OCI-LY7 (cell line): Measurements from ENCODE around the gene HIGD1C. TPM values are rescaled to one million over a fixed set of nuclear protein-coding genes. Genes with fewer than 3 reads are reported as not detected.

Experiments
- BruUV-seq: library from RNA; stranded (reverse); fragments of 400-500 nt; replicated peaks from 2 replicates; lab custom pipeline; 2021; lab: Mats Ljungman, UMichigan
- CTCF ChIA-PET: fragments of 300-600 bp; sonication (Branson Sonifier 250); formaldehyde crosslinking; loops from one replicate; lab custom pipeline; 2022; ENCODE audit warnings: antibody characterized with exemption; ENCODE audit not compliant: unreplicated experiment; lab: Charles Lee
- POLR2A ChIA-PET: fragments of 300-600 bp; sonication (Branson Sonifier 250); formaldehyde crosslinking; loops from one replicate; lab custom pipeline; 2022; ENCODE audit warnings: antibody characterized with exemption; lab: Charles Lee
- DNase-seq: peaks from one replicate; pipeline ENCODE4 v3.0.0-alpha.2; 2015; ENCODE audit warnings: low spot score
- H2AFZ ChIP-seq: fragments of 200-600 bp; sonication (generic), shearing (Covaris generic); 2 replicates; pipeline ENCODE4 v1.6.1; 2014; ENCODE audit warnings: mild to moderate bottlenecking, antibody characterized with exemption, low read length, moderate library complexity
- H3K27ac ChIP-seq: fragments of 200-600 bp; sonication (generic); 2 replicates; pipeline ENCODE4 v1.5.1; 2014; ENCODE audit warnings: mixed run types, low read depth, mild to moderate bottlenecking, moderate library complexity, low read length, inconsistent platforms; ENCODE audit not compliant: poor library complexity, severe bottlenecking
- H3K36me3 ChIP-seq: fragments of 200-600 bp; sonication (generic); 2 replicates; pipeline ENCODE4 v1.6.1; 2014; ENCODE audit warnings: mild to moderate bottlenecking, antibody characterized with exemption, low read length, moderate library complexity, mixed read lengths; ENCODE audit not compliant: insufficient read depth
- H3K4me1 ChIP-seq: fragments of 200-600 bp; sonication (generic); 2 replicates; pipeline ENCODE4 v1.5.1; 2014; ENCODE audit warnings: mild to moderate bottlenecking, low read length; ENCODE audit not compliant: insufficient read depth, poor library complexity, severe bottlenecking
- H3K4me2 ChIP-seq: fragments of 200-600 bp; sonication (generic); 2 replicates; pipeline ENCODE4 v1.6.1; 2014; ENCODE audit warnings: mild to moderate bottlenecking, low read length
- H3K4me3 ChIP-seq: fragments of 200-600 bp; sonication (generic); 2 replicates; pipeline ENCODE4 v1.5.1; 2014; ENCODE audit warnings: mild to moderate bottlenecking, low read depth, low read length; ENCODE audit not compliant: poor library complexity, severe bottlenecking
- H3K79me2 ChIP-seq: fragments of 200-600 bp; sonication (generic); 2 replicates; pipeline ENCODE4 v1.6.1; 2016; ENCODE audit warnings: low read depth, mild to moderate bottlenecking, low read length, moderate library complexity, mixed read lengths; ENCODE audit not compliant: insufficient read depth
- H3K9me2 ChIP-seq: fragments of 200-600 bp; sonication (generic); 2 replicates; pipeline ENCODE4 v1.6.1; 2016; ENCODE audit warnings: mild to moderate bottlenecking, low read length, mixed read lengths; ENCODE audit not compliant: insufficient read depth
- H3K9me3 ChIP-seq: fragments of 200-600 bp; sonication (generic); 2 replicates; pipeline ENCODE4 v1.6.1; 2014; ENCODE audit warnings: mild to moderate bottlenecking, mixed run types, low read length, mixed read lengths
- H4K20me1 ChIP-seq: fragments of 200-600 bp; sonication (generic); 2 replicates; pipeline ENCODE4 v1.6.1; 2014; ENCODE audit warnings: mild to moderate bottlenecking, antibody characterized with exemption, low read length, moderate library complexity, mixed read lengths; ENCODE audit not compliant: insufficient read depth
- CTCF ChIP-seq: fragments of 200-600 bp; sonication (generic); conservative IDR thresholded peaks from 2 replicates; pipeline ENCODE4 v1.5.1; 2014; ENCODE audit warnings: mild to moderate bottlenecking, antibody characterized with exemption, low read length, moderate library complexity, mixed read lengths
- EZH2phosphoT487 ChIP-seq: fragments of 200-600 bp; sonication (generic); IDR thresholded peaks from 2 replicates; pipeline ENCODE4 v1.6.1; 2018; ENCODE audit warnings: low read depth, borderline replicate concordance, mild to moderate bottlenecking, mixed run types, antibody characterized with exemption, low read length, moderate library complexity, mixed read lengths
- intact Hi-C: fragments of 100-400 bp; cut with micrococcal nuclease; formaldehyde crosslinking; loops from one replicate; pipeline ENCODE4 v1.10.0; 2022; ENCODE audit not compliant: unreplicated experiment
- total RNA-seq, 2 experiments: library from RNA; depleted of rRNA in 1 of 2; stranded (reverse); fragments of >200 nt in 1 of 2; shearing (Covaris generic) in 1 of 2; gene quantifications; 2 replicates each; pipeline ENCODE4 v1.2.3, GENCODE V29; 2014 to 2022

The HIGD1C gene
- total RNA-seq, 2 experiments from 2014 or later, result not detected

- Histone ChIP-seq H4K20me1 (no peaks in the 10 kb centered on the region; the same call in 1 of the 2 replicates), H3K36me3 (0 out of 2 replicates have a peak, but pooled peaks cover 8% of the 10 kb centered on the region)
- DNase-seq, result peak; percentile 64
Measured at GRCh38 chr12:50923361-50924130, 28.8 kb upstream of the HIGD1C start.

GRCh38 chr12:50924131-50924438, 28.3 kb upstream of the HIGD1C start:
- BruUV-seq, result no TSS peak
- Histone ChIP-seq H3K9me3 (no peaks in the 10 kb centered on the region), H3K36me3 (0 out of 2 replicates have a peak, but pooled peaks cover 8% of the 10 kb centered on the region), H3K79me2 (peaks cover 45% of the 10 kb centered on the region), H3K27ac (peak overlapping the region; percentile 99), H3K4me2 (peak overlapping the region; percentile 77), H3K4me3 (peak overlapping the region; percentile 65), H2AFZ (peak overlapping the region; percentile 95; the same call in 1 of the 2 replicates), H3K4me1 (peaks cover 59% of the 10 kb centered on the region), H4K20me1 (no peaks in the 10 kb centered on the region; the same call in 1 of the 2 replicates), H3K9me2 (no peaks in the 10 kb centered on the region)
- CTCF ChIA-PET, result no interaction called here
- POLR2A ChIA-PET, result interaction anchor here (1.0 to 1.9 kb wide), 6 partner anchors 10 to 294 kb away, joined by 3 to 12 read pairs (median 5); partner anchors contain the start of gene POU6F1
- intact Hi-C loops, result loop anchor here (2.0 kb wide), 3 partner anchors 63 to 159 kb away; partner anchors contain the start of genes ATF1 and SLC11A2
- no peak for DNase-seq
- TF ChIP-seq CTCF (no peak), EZH2phosphoT487 (no peak)

More at GRCh38 chr12:50923361-50924130, 28.8 kb upstream of the HIGD1C start:
- Histone ChIP-seq H3K9me3 (no peaks in the 10 kb centered on the region), H3K4me2 (peak overlapping the region; percentile 77), H2AFZ (peak overlapping the region; percentile 95), H3K27ac (peak overlapping the region; percentile 99), H3K9me2 (no peaks in the 10 kb centered on the region), H3K4me3 (peak overlapping the region; percentile 65), H3K4me1 (peaks cover 53% of the 10 kb centered on the region), H3K79me2 (peaks cover 39% of the 10 kb centered on the region)
- BruUV-seq, result TSS peak; percentile 96
- CTCF ChIA-PET, result no interaction called here
- POLR2A ChIA-PET, result interaction anchor here (0.7 to 1.9 kb wide), 8 partner anchors 10 to 444 kb away, joined by 3 to 5 read pairs (median 3); no protein-coding TSS in a partner anchor
- TF ChIP-seq CTCF (no peak), EZH2phosphoT487 (no peak)
- intact Hi-C loops, result loop anchor here (2.0 kb wide), 4 partner anchors 63 to 315 kb away; partner anchors contain the start of genes ATF1, DAZAP2 and SLC11A2
